ENCODE data around the gene POLR3GL.
"Not testable (repeated sequence)": the region's sequence is repeated elsewhere in the genome, so short reads cannot be mapped to it uniquely, and the experiment has no call there.

POLR3GL gene

DNA sequence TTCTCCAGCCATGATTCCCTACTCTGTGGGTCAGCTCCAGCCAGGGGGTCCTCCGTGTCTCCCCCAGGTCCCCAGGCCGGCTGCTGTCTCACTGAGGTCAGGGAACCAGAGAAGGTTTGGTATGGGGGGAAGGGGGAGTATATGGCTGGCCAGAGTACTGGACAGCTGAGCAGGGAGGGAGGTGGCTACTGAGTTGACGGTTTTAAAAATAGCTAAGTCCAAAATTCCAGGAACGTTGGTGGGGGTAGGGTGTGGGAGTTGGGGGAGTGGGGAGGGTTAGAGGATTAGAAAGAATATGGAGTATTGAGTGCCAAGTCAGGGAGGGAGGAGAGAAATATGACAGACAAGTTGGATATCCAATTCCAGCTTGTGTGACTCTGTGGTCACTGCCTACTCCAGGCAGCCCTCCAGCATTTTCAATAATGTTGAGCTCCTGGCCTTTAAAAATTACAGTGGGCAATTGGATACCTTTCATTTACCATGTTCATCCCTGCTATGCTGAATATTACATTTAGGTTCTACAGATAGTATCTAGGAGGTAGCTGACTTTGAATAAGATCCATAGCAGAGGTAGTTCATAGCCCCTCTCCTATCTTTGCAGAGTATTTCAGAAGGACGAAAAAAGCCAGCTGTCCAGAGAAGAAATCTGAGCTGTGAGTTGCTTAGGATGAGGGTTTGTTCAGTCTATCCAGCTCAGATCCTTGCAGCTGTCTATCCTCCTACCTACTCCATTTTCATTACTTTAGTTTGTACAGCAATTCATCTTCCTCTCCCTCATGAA is 57.3 kb downstream of the POLR3GL start, which contains the start of gene HJV:
HJV (minus strand) TSS at position 114 of the 781 bp plus-strand sequence. CDS start 1,504 bp downstream, outside the sequence.
- no peak for DNase-seq

DNA sequence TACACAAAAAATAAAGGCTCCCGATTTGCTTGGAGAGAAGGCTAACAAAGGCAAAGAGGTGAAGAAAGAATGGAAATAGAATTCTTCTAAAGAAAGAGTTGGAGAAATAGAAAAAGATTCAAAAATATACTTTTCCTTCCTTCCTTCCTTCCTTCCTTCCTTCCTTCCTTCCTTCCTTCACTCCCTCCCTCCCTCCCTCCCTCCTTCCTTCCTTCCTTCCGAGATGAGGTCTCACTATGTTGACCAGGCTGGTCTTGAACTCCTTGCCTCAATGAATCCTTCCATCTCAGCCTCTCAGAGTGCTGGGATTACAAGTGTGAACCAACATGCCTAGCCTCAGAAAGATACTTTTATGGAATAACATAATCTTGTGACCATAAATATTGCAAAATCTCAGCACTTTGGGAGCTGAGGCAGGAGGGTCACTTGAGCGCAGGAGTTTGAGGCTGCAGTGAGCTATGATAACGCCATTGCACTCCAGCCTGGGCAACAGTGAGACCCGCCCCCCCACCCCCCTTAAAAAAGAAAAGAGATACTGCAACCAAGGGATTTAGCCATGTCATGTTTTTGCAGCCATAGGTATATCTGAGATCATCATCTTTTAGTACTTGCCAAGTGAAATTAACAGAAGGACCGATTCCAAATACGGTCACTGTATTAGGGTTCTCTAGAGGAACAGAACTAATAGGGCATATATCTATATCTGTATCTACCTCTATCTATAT is 58.1 kb downstream of the POLR3GL start:
- no peak for DNase-seq

- not testable (repeated sequence) for DNase-seq
These were observed 61.5 kb downstream of the POLR3GL start for GRCh38 chr1:146025787-146026495.

GRCh38 chr1:146026650-146027049 is 62.2 kb downstream of the POLR3GL start:
- DNase-seq, result not testable (repeated sequence)

Measured in NCI-H187 treated with DMSO at 0.1 percent for 48 hours (cell line).